Esophagus muscularis mucosa (tissue), 4 donors: ENCODE measurements around the gene GPRASP2.

Experiments
- CTCF ChIP-seq, 3 experiments: fragments of 200-600 bp in 2 of 3; fragments of 450-650 bp in 1 of 3; sonication (generic) in 2 of 3; IDR thresholded peaks; one replicate each; pipeline ENCODE4 v1.5.1; 2017 to 2019; ENCODE audit warnings: antibody characterized with exemption in 3 of 3, mild to moderate bottlenecking in 2 of 3, moderate library complexity in 1 of 3
- EP300 ChIP-seq: sonication (generic); formaldehyde crosslinking; IDR thresholded peaks from one replicate; pipeline ENCODE4 v1.6.1; 2017; ENCODE audit warnings: antibody characterized with exemption
- POLR2A ChIP-seq: fragments of 450-650 bp; IDR thresholded peaks from one replicate; pipeline ENCODE4 v1.6.1; 2017; ENCODE audit warnings: antibody characterized with exemption, moderate library complexity, mild to moderate bottlenecking, low read depth
- POLR2AphosphoS5 ChIP-seq, 2 donors: sonication (generic); formaldehyde crosslinking; IDR thresholded peaks; one replicate each; pipeline ENCODE4 v1.6.1; 2017; ENCODE audit warnings: antibody characterized with exemption in 2 of 2

GRCh38 chrX:102708900-102709299 lies 3.3 kb upstream of the GPRASP2 start:
- TF ChIP-seq CTCF (IDR thresholded peaks at IDR 0.05) (no peak), POLR2AphosphoS5 (IDR thresholded peaks at IDR 0.05) (no peak), EP300 (no peak), POLR2A (no peak)
